Skeletal muscle satellite cell (primary cell): ENCODE results near the gene NCAM2.
"Not testable (repeated sequence)": the region's sequence is repeated elsewhere in the genome, so short reads cannot be mapped to it uniquely, and the experiment has no call there.

Experiments used
- H3K27me3 ChIP-seq: 2 replicates; pipeline ENCODE4 v1.7.0; 2013; ENCODE audit warnings: low read length; ENCODE audit not compliant: control insufficient read depth, insufficient read depth
- H3K36me3 ChIP-seq: 2 replicates; pipeline ENCODE4 v1.7.0; 2013; ENCODE audit warnings: mild to moderate bottlenecking, control low read depth, low read length; ENCODE audit not compliant: insufficient read depth
- H3K4me1 ChIP-seq: 2 replicates; pipeline ENCODE4 v1.7.0; 2013; ENCODE audit warnings: low read length; ENCODE audit not compliant: control insufficient read depth, insufficient read depth
- H3K4me2 ChIP-seq: 2 replicates; pipeline ENCODE4 v1.7.0; 2013; ENCODE audit warnings: mild to moderate bottlenecking, low read length
- H3K4me3 ChIP-seq: 2 replicates; pipeline ENCODE4 v1.7.0; 2013; ENCODE audit warnings: low read length
- H3K9ac ChIP-seq: 2 replicates; pipeline ENCODE4 v1.7.0; 2013; ENCODE audit warnings: mild to moderate bottlenecking, low read depth, low read length, moderate library complexity
- H3K9me3 ChIP-seq: replicated peaks from 2 replicates; pipeline ENCODE4 v1.7.0; 2013; ENCODE audit warnings: mild to moderate bottlenecking, control low read depth, low read length

Gene NCAM2

DNA sequence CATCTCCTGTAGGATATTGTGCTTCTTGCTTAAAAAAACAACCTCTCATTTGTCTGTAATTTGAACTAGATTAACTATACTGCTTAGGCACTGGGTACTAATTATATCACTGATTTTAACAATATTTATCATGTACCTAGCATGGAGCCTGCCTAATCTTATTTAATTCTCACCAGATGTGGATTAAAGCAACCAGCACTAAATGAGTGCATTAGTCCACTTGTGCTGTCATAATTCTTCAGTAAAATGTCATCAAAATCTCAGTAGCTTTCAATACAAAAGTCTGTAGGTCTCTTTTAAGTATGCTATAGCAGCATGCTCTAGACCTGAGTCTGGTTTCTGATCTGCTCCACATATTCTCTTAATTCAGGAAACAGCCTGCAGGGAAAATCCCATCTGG, 368.1 kb downstream of the NCAM2 start:
- Histone ChIP-seq H3K36me3 (no peaks in the 10 kb centered on the region), H3K4me2 (no peak overlapping the region), H3K9ac (no peak overlapping the region), H3K4me1 (no peaks in the 10 kb centered on the region), H3K27me3 (no peaks in the 10 kb centered on the region), H3K4me3 (no peak overlapping the region), H3K9me3 (no peaks in the 10 kb centered on the region)

GRCh38 chr21:21367583-21367982, 369.4 kb downstream of the NCAM2 start:
- H3K4me1 ChIP-seq: no peaks in the 10 kb centered on the region
- no peaks in the 10 kb centered on the region for H3K36me3 ChIP-seq
- H3K27me3 ChIP-seq: no peaks in the 10 kb centered on the region
- no peaks in the 10 kb centered on the region for H3K9me3 ChIP-seq
- no peak overlapping the region for H3K4me2 ChIP-seq
- no peak overlapping the region for H3K9ac ChIP-seq
- H3K4me3 ChIP-seq: no peak overlapping the region

GRCh38 chr21:21373969-21374368, 375.8 kb downstream of the NCAM2 start:
- Histone ChIP-seq H3K27me3 (no peaks in the 10 kb centered on the region), H3K9ac (no peak overlapping the region), H3K4me2 (no peak overlapping the region), H3K4me3 (no peak overlapping the region), H3K9me3 (no peaks in the 10 kb centered on the region), H3K36me3 (no peaks in the 10 kb centered on the region), H3K4me1 (no peaks in the 10 kb centered on the region)

DNA sequence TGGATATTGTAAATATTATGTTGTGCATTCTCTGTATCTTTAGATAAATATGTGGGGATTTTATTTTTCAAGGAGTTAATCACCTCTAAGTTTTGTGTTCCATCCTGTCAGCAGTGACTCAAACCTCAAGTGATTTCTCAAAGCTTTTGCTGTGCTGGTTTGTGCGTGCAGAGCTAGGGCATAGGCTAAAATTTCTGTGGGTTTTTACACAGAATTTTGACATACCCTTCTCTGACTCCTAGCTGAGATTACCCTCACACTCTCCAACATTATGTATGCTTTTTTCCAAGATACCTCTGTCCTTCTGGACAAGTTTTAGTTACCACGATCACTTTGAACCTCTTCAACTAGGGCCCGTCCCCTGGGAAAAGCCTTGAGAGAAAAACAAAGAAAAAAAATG, 384.9 kb downstream of the NCAM2 start:
- H3K4me2 ChIP-seq: peak overlapping the region; percentile 43
- H3K9ac ChIP-seq: no peak overlapping the region
- no peaks in the 10 kb centered on the region for H3K27me3 ChIP-seq
- no peaks in the 10 kb centered on the region for H3K36me3 ChIP-seq
- H3K4me1 ChIP-seq: no peaks in the 10 kb centered on the region
- no peaks in the 10 kb centered on the region for H3K9me3 ChIP-seq
- no peak overlapping the region for H3K4me3 ChIP-seq

- H3K4me2 ChIP-seq: no peak overlapping the region
- no peak overlapping the region for H3K4me3 ChIP-seq
- H3K36me3 ChIP-seq: no peaks in the 10 kb centered on the region
- no peaks in the 10 kb centered on the region for H3K9me3 ChIP-seq
- no peak overlapping the region for H3K9ac ChIP-seq
- no peaks in the 10 kb centered on the region for H3K4me1 ChIP-seq
- H3K27me3 ChIP-seq: no peaks in the 10 kb centered on the region
These were observed 386.8 kb downstream of the NCAM2 start for GRCh38 chr21:21384977-21385376.

GRCh38 chr21:21385404-21385803, 387.2 kb downstream of the NCAM2 start:
- no peaks in the 10 kb centered on the region for H3K4me1 ChIP-seq
- H3K27me3 ChIP-seq: no peaks in the 10 kb centered on the region
- H3K9me3 ChIP-seq: no peaks in the 10 kb centered on the region
- no peak overlapping the region for H3K4me2 ChIP-seq
- no peak overlapping the region for H3K4me3 ChIP-seq
- no peaks in the 10 kb centered on the region for H3K36me3 ChIP-seq
- H3K9ac ChIP-seq: no peak overlapping the region

DNA sequence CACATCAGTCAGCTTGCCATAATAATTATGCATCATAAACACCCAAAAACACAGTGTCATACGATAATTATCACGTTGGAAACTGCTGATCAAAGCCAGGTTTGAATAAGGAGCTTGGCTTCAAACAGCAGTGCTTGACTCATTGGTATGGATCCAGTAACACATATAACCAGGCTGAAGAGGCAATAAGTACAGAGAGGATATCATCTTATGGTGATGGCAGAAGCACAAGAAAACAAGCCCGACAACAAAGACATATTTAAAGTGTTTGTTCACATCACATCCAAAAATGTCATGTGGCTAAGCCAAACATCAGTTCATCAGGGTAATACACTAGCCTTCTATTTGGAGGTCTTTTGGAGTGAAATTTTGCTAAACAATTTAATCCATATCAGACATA, 389.7 kb downstream of the NCAM2 start:
- no peaks in the 10 kb centered on the region for H3K36me3 ChIP-seq
- no peak overlapping the region for H3K4me2 ChIP-seq
- no peak overlapping the region for H3K9ac ChIP-seq
- no peak overlapping the region for H3K4me3 ChIP-seq
- H3K9me3 ChIP-seq: no peaks in the 10 kb centered on the region
- H3K4me1 ChIP-seq: no peaks in the 10 kb centered on the region
- H3K27me3 ChIP-seq: no peaks in the 10 kb centered on the region

DNA sequence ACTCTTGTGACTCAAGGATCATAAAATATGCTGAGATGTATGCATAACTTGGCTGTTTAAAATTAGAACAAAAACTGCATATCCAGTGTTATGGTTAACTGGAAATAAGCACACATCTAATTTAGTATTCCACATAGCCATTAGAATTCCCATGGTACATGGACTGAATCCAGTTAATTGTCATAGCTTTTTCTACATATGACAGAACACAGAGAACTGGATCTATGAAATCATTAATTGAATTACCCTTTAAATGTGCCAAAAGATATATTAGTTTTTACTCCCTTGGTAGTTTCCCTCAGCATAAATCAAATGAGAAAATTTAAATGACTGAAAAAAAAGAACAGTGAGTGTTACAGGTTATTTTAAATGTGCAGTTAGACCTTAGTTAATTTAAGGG, 395.9 kb downstream of the NCAM2 start:
- Histone ChIP-seq H3K9me3 (no peaks in the 10 kb centered on the region), H3K4me2 (no peak overlapping the region), H3K9ac (no peak overlapping the region), H3K4me3 (no peak overlapping the region), H3K4me1 (no peaks in the 10 kb centered on the region), H3K27me3 (no peaks in the 10 kb centered on the region), H3K36me3 (no peaks in the 10 kb centered on the region)

DNA sequence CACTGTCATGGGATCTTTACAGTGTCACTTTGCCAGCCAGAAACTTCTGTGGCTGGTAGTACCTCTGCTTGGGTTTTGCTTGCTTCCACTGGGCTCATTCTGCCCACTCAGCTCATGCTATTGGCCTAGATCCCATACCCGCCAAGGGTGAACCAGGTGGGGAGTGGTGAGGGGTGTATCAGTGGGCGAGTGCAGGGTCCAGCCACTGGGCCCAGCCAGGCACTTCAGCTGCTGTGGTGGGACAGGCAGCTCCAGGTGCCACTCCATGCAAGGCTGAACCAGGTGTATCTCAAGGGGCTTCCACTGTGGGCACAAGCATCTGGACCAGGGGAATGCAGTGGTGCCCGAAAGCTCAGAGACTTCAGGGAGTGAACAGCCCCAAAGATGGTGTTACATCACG, 398.2 kb downstream of the NCAM2 start:
- Histone ChIP-seq H3K9ac (no peak overlapping the region), H3K36me3 (no peaks in the 10 kb centered on the region)

GRCh38 chr21:21397464-21397863, 399.3 kb downstream of the NCAM2 start:
- Histone ChIP-seq H3K9ac (no peak overlapping the region), H3K4me1 (no peaks in the 10 kb centered on the region), H3K4me2 (no peak overlapping the region), H3K9me3 (no peaks in the 10 kb centered on the region), H3K4me3 (no peak overlapping the region), H3K27me3 (no peaks in the 10 kb centered on the region), H3K36me3 (no peaks in the 10 kb centered on the region)

More for the DNA sequence above, 398.2 kb downstream of the NCAM2 start:
- no peaks in the 10 kb centered on the region for H3K27me3 ChIP-seq
- no peak overlapping the region for H3K4me2 ChIP-seq
- no peak overlapping the region for H3K4me3 ChIP-seq
- no peaks in the 10 kb centered on the region for H3K9me3 ChIP-seq
- H3K4me1 ChIP-seq: no peaks in the 10 kb centered on the region

DNA sequence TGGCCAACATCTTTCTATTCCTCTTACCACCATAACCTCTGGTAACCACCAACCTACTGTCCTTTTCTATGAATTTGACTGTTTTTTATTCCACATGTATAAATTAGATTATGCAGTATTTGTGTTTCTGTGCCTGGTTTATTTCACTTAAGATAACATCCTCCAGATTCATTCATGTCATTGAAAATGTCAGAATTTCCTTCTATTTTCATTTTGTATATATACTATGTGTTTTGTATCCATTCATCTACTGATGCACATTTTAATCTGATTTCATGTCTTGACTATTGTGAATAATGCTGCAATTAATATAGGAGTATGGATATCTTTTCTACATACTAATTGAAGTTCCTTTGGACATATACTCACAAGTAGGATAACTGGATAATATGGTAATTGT, 403.2 kb downstream of the NCAM2 start:
- Histone ChIP-seq H3K36me3 (no peaks in the 10 kb centered on the region), H3K9me3 (no peaks in the 10 kb centered on the region), H3K4me2 (no peak overlapping the region), H3K4me3 (no peak overlapping the region), H3K27me3 (no peaks in the 10 kb centered on the region), H3K4me1 (no peaks in the 10 kb centered on the region), H3K9ac (no peak overlapping the region)

- H3K9me3 ChIP-seq, H3K9ac ChIP-seq, H3K4me3 ChIP-seq, H3K36me3 ChIP-seq, H3K4me2 ChIP-seq, H3K4me1 ChIP-seq, H3K27me3 ChIP-seq: not testable (repeated sequence)
These were observed 404.0 kb downstream of the NCAM2 start for GRCh38 chr21:21402187-21402586.
